HG02884 (cell line): ENCODE results near the gene PAAF1.

Experiments
- ATAC-seq: cut with Tn5 transposase; IDR thresholded peaks from one replicate; pipeline ENCODE4 v1.9.1; 2021; ENCODE audit warnings: mild to moderate bottlenecking, moderate library complexity; ENCODE audit not compliant: unreplicated experiment

The PAAF1 gene

GRCh38 chr11:73944085-73944484 is 67.3 kb downstream of the PAAF1 start:
- no peak for ATAC-seq

- ATAC-seq = no peak
These were observed 68.1 kb downstream of the PAAF1 start for GRCh38 chr11:73944901-73945300.

GRCh38 chr11:73945396-73945795 is 68.6 kb downstream of the PAAF1 start:
- ATAC-seq = no peak

- ATAC-seq = no peak
These were observed 70.1 kb downstream of the PAAF1 start for GRCh38 chr11:73946798-73947458.

- ATAC-seq = no peak
These were observed 72.4 kb downstream of the PAAF1 start for GRCh38 chr11:73949246-73949645.

GRCh38 chr11:73949912-73950311 is 73.1 kb downstream of the PAAF1 start:
- ATAC-seq = no peak

- ATAC-seq = no peak
These were observed 74.3 kb downstream of the PAAF1 start, which contains the start of gene DNAJB13 for GRCh38 chr11:73950869-73951710. DNAJB13 (plus strand) TSS chr11:73951026; CDS start chr11:73951070, 44 bp downstream.

GRCh38 chr11:73951797-73952196 is 75.0 kb downstream of the PAAF1 start:
- ATAC-seq = no peak

- ATAC-seq = no peak
These were observed 80.3 kb downstream of the PAAF1 start for GRCh38 chr11:73956876-73957653.

GRCh38 chr11:73957654-73958361 is 81.0 kb downstream of the PAAF1 start:
- ATAC-seq = no peak

GRCh38 chr11:73958521-73959141 is 81.8 kb downstream of the PAAF1 start:
- ATAC-seq = no peak

- no peak for ATAC-seq
These were observed 84.5 kb downstream of the PAAF1 start for GRCh38 chr11:73961321-73961720.

GRCh38 chr11:73962101-73962705 is 85.4 kb downstream of the PAAF1 start:
- no peak for ATAC-seq

GRCh38 chr11:73963861-73964260 is 87.1 kb downstream of the PAAF1 start:
- ATAC-seq = no peak

- no peak for ATAC-seq
These were observed 88.4 kb downstream of the PAAF1 start for GRCh38 chr11:73965076-73965763.

- ATAC-seq = no peak
These were observed 88.9 kb downstream of the PAAF1 start for GRCh38 chr11:73965764-73966121.

- no peak for ATAC-seq
These were observed 91.7 kb downstream of the PAAF1 start for GRCh38 chr11:73968356-73968966.

- ATAC-seq = no peak
These were observed 92.3 kb downstream of the PAAF1 start for GRCh38 chr11:73969091-73969490.
